Neuronal stem cell (in vitro differentiated cells): ENCODE results near the gene PPP1R3D.

ENCODE experiments used
- DNase-seq: peaks from one replicate; pipeline ENCODE4 v3.0.0-alpha.2; 2013; ENCODE audit warnings: low spot score
- H2AFZ ChIP-seq: one replicate; pipeline ENCODE4 v1.6.1; 2013; ENCODE audit warnings: mild to moderate bottlenecking, low read length, inconsistent platforms
- H2AK5ac ChIP-seq: 2 replicates; pipeline ENCODE4 v1.6.1; 2013; ENCODE audit warnings: low read depth, mild to moderate bottlenecking, inconsistent platforms, low read length, moderate library complexity, mixed read lengths
- H2BK120ac ChIP-seq: 2 replicates; pipeline ENCODE4 v1.6.1; 2013; ENCODE audit warnings: low read depth, mild to moderate bottlenecking, inconsistent platforms, low read length, moderate library complexity, mixed read lengths
- H2BK12ac ChIP-seq: one replicate; pipeline ENCODE4 v1.6.1; 2013; ENCODE audit warnings: low read length, inconsistent platforms
- H2BK15ac ChIP-seq: 2 replicates; pipeline ENCODE4 v1.6.1; 2013; ENCODE audit warnings: mild to moderate bottlenecking, low read length, inconsistent platforms, mixed read lengths
- H2BK5ac ChIP-seq: one replicate; pipeline ENCODE4 v1.6.1; 2013; ENCODE audit warnings: inconsistent platforms, mild to moderate bottlenecking, low read length, moderate library complexity
- H3K14ac ChIP-seq: one replicate; pipeline ENCODE4 v1.6.1; 2013; ENCODE audit warnings: low read length, inconsistent platforms
- H3K18ac ChIP-seq: 2 replicates; pipeline ENCODE4 v1.6.1; 2013; ENCODE audit warnings: low read length, inconsistent platforms
- H3K23ac ChIP-seq: 2 replicates; pipeline ENCODE4 v1.6.1; 2013; ENCODE audit warnings: low read depth, mild to moderate bottlenecking, mixed read lengths, low read length, inconsistent platforms; ENCODE audit not compliant: poor library complexity
- H3K27ac ChIP-seq: replicated peaks from 3 replicates; pipeline ENCODE4 v1.5.1; 2013; ENCODE audit warnings: low read length, inconsistent platforms
- H3K27me3 ChIP-seq, 3 experiments: 2 replicates each; pipeline ENCODE4 v1.6.1; 2013; ENCODE audit warnings: low read length in 3 of 3, mild to moderate bottlenecking in 2 of 3, inconsistent platforms in 1 of 3, low read depth in 1 of 3, mixed read lengths in 1 of 3, moderate library complexity in 1 of 3; ENCODE audit not compliant: control insufficient read depth in 3 of 3, insufficient read depth in 3 of 3
- H3K36me3 ChIP-seq, 2 donors: replicated peaks in 1 of 2; 2 replicates each; pipeline ENCODE4 v1.6.1; 2013; ENCODE audit warnings: low read length in 2 of 2; ENCODE audit not compliant: control insufficient read depth in 2 of 2, insufficient read depth in 2 of 2
- H3K4ac ChIP-seq: 2 replicates; pipeline ENCODE4 v1.6.1; 2013; ENCODE audit warnings: inconsistent platforms, mild to moderate bottlenecking, low read length, moderate library complexity
- H3K4me1 ChIP-seq, 2 donors: 1 replicate in 1 of 2; 2 replicates in 1 of 2; pipeline ENCODE4 v1.6.1; 2013; ENCODE audit warnings: low read length in 2 of 2, low read depth in 1 of 2; ENCODE audit not compliant: control insufficient read depth in 2 of 2, insufficient read depth in 1 of 2
- H3K4me2 ChIP-seq: one replicate; pipeline ENCODE4 v1.6.1; 2013; ENCODE audit warnings: mild to moderate bottlenecking, low read length, inconsistent platforms; ENCODE audit not compliant: insufficient read depth, poor library complexity, severe bottlenecking
- H3K4me3 ChIP-seq, 2 donors: 2 replicates each; pipeline ENCODE4 v1.5.1; 2013; ENCODE audit warnings: low read length in 2 of 2, mild to moderate bottlenecking in 2 of 2, inconsistent platforms in 1 of 2, moderate library complexity in 1 of 2
- H3K79me1 ChIP-seq: one replicate; pipeline ENCODE4 v1.6.1; 2013; ENCODE audit warnings: low read depth, mild to moderate bottlenecking, inconsistent platforms, low read length, moderate library complexity
- H3K9ac ChIP-seq: one replicate; pipeline ENCODE4 v1.6.1; 2013; ENCODE audit warnings: mild to moderate bottlenecking, low read depth, low read length, inconsistent platforms; ENCODE audit not compliant: poor library complexity
- H3K9me3 ChIP-seq, 2 donors: replicated peaks in 1 of 2; 2 replicates each; pipeline versions ENCODE3 to v1.6.1; 2013; ENCODE audit warnings: low read length in 2 of 2, mild to moderate bottlenecking in 2 of 2, inconsistent platforms in 1 of 2, low read depth in 1 of 2, mixed read lengths in 1 of 2, moderate library complexity in 1 of 2; ENCODE audit not compliant: control insufficient read depth in 2 of 2, insufficient read depth in 1 of 2
- H4K8ac ChIP-seq: one replicate; pipeline ENCODE4 v1.6.1; 2013; ENCODE audit warnings: low read depth, mild to moderate bottlenecking, inconsistent platforms, low read length, moderate library complexity
- H4K91ac ChIP-seq: one replicate; pipeline ENCODE4 v1.6.1; 2013; ENCODE audit warnings: low read length, low read depth, mild to moderate bottlenecking, inconsistent platforms; ENCODE audit not compliant: poor library complexity
- WGBS, 2 donors: extraction: QIAGEN DNeasy Blood & Tissue Kit; methylation state at CpG; one replicate each; pipeline ENCODE4 v1.1.7; 2013; ENCODE audit warnings: missing lambda C conversion rate in 2 of 2, mixed read lengths in 1 of 2; ENCODE audit not compliant: insufficient read length in 2 of 2, insufficient replicate concordance in 1 of 2; ENCODE audit errors: extremely low coverage in 2 of 2; 5-methylcytosine and 5-hydroxymethylcytosine counted together

PPP1R3D gene

GRCh38 chr20:59937150-59937549 is 3.0 kb downstream of the PPP1R3D start:
- no peak for DNase-seq
- no peak overlapping the region for H2BK120ac ChIP-seq
- H3K9ac ChIP-seq, result no peak overlapping the region
- H3K4me1 ChIP-seq, result peaks cover 3% of the 10 kb centered on the region in 2 donors
- H2AK5ac ChIP-seq, result no peak overlapping the region
- H3K9me3 ChIP-seq, result peaks cover 0 to 11% of the 10 kb centered on the region in 2 donors
- H3K4ac ChIP-seq, result no peak overlapping the region
- H3K36me3 ChIP-seq, result peaks cover 0 to 10% of the 10 kb centered on the region in 2 donors
- H2BK12ac ChIP-seq, result no peak overlapping the region
- H3K27ac ChIP-seq, result no peak overlapping the region
- no peak overlapping the region for H3K18ac ChIP-seq
- H3K4me3 ChIP-seq, result no peak overlapping the region
- H2BK5ac ChIP-seq, result no peak overlapping the region
- peaks cover 5% of the 10 kb centered on the region for H3K79me1 ChIP-seq
- H3K27me3 ChIP-seq, result peaks cover 0 to 21% (median 6%) of the 10 kb centered on the region in 3 experiments
- no peak overlapping the region for H3K4me2 ChIP-seq
- no peak overlapping the region for H4K91ac ChIP-seq
- no peak overlapping the region for H3K14ac ChIP-seq
- H2AFZ ChIP-seq, result no peak overlapping the region
- H4K8ac ChIP-seq, result no peak overlapping the region
- WGBS, 2 donors, result no CpG with 5 or more reads among the region's 3 CpGs
- no peak overlapping the region for H3K23ac ChIP-seq
- H2BK15ac ChIP-seq, result no peak overlapping the region

- Histone ChIP-seq H2BK120ac (no peak overlapping the region), H4K8ac (no peak overlapping the region), H3K9me3 (peaks cover 0 to 11% of the 10 kb centered on the region in 2 donors), H2BK5ac (no peak overlapping the region), H3K4ac (no peak overlapping the region), H3K36me3 (peaks cover 0 to 5% of the 10 kb centered on the region in 2 donors), H3K79me1 (peaks cover 5% of the 10 kb centered on the region), H3K23ac (no peak overlapping the region), H2BK15ac (no peak overlapping the region), H2AK5ac (no peak overlapping the region), H2BK12ac (no peak overlapping the region), H3K4me2 (no peak overlapping the region), H3K14ac (no peak overlapping the region), H3K9ac (no peak overlapping the region), H3K4me1 (peaks cover 3 to 9% of the 10 kb centered on the region in 2 donors), H3K27ac (no peak overlapping the region), H3K18ac (no peak overlapping the region), H2AFZ (no peak overlapping the region), H4K91ac (no peak overlapping the region), H3K4me3 (no peak overlapping the region), H3K27me3 (peaks cover 0 to 21% (median 6%) of the 10 kb centered on the region in 3 experiments)
- no peak for DNase-seq
- WGBS, 2 donors, result no CpG with 5 or more reads among the region's 4 CpGs
These were observed 3.7 kb downstream of the PPP1R3D start for GRCh38 chr20:59936409-59936808.

GRCh38 chr20:59935457-59936185 is 4.5 kb downstream of the PPP1R3D start:
- Histone ChIP-seq H2BK15ac (no peak overlapping the region), H3K4ac (no peak overlapping the region), H3K18ac (no peak overlapping the region), H2AK5ac (no peak overlapping the region), H3K36me3 (peaks cover 0 to 5% of the 10 kb centered on the region in 2 donors), H3K23ac (no peak overlapping the region), H3K9me3 (peaks cover 0 to 11% of the 10 kb centered on the region in 2 donors), H3K27me3 (peaks cover 0 to 21% (median 6%) of the 10 kb centered on the region in 3 experiments), H4K91ac (no peak overlapping the region), H2BK120ac (no peak overlapping the region), H2AFZ (no peak overlapping the region), H3K9ac (no peak overlapping the region), H2BK5ac (no peak overlapping the region), H2BK12ac (no peak overlapping the region), H3K4me1 (peaks cover 3 to 12% of the 10 kb centered on the region in 2 donors), H4K8ac (no peak overlapping the region), H3K79me1 (peaks cover 5% of the 10 kb centered on the region), H3K4me3 (no peak overlapping the region), H3K14ac (no peak overlapping the region), H3K4me2 (no peak overlapping the region), H3K27ac (no peak overlapping the region)
- DNase-seq, result no peak
- no CpG with 5 or more reads among the region's 8 CpGs for WGBS, 2 donors

- Histone ChIP-seq H3K27me3 (peaks cover 0 to 14% (median 2%) of the 10 kb centered on the region in 3 experiments), H3K27ac (no peak overlapping the region), H4K8ac (peak overlapping the region; percentile 98), H2AK5ac (no peak overlapping the region), H2BK15ac (peak overlapping the region; percentile 67), H3K4me3 (peak overlapping the region in 1 of 2 donors; percentile 83), H3K9me3 (peaks cover 0 to 7% of the 10 kb centered on the region in 2 donors), H3K4me2 (peak overlapping the region; percentile 73), H2BK12ac (no peak overlapping the region), H3K4me1 (peaks cover 0 to 12% of the 10 kb centered on the region in 2 donors), H3K9ac (peak overlapping the region; percentile 70), H2AFZ (no peak overlapping the region), H3K18ac (peak overlapping the region; percentile 98), H2BK5ac (no peak overlapping the region), H3K4ac (peak overlapping the region; percentile 53), H3K14ac (no peak overlapping the region), H3K23ac (peak overlapping the region; percentile 85), H2BK120ac (no peak overlapping the region), H3K79me1 (peaks cover 2% of the 10 kb centered on the region), H3K36me3 (peaks cover 0 to 4% of the 10 kb centered on the region in 2 donors), H4K91ac (no peak overlapping the region)
- DNase-seq, result peak; percentile 67
- no CpG with 5 or more reads among the region's 59 CpGs for WGBS, 2 donors
These were observed 6.1 kb downstream of the PPP1R3D start for GRCh38 chr20:59933849-59934585.
